GM21717 (cell line): ENCODE results near the gene SELENOM.
"Not testable (repeated sequence)": the region's sequence is repeated elsewhere in the genome, so short reads cannot be mapped to it uniquely, and the experiment has no call there.

Experiments
- ATAC-seq: cut with Tn5 transposase; IDR thresholded peaks from one replicate; pipeline ENCODE4 v1.9.1; 2021; ENCODE audit warnings: mild to moderate bottlenecking, moderate library complexity; ENCODE audit not compliant: unreplicated experiment

Gene SELENOM

DNA sequence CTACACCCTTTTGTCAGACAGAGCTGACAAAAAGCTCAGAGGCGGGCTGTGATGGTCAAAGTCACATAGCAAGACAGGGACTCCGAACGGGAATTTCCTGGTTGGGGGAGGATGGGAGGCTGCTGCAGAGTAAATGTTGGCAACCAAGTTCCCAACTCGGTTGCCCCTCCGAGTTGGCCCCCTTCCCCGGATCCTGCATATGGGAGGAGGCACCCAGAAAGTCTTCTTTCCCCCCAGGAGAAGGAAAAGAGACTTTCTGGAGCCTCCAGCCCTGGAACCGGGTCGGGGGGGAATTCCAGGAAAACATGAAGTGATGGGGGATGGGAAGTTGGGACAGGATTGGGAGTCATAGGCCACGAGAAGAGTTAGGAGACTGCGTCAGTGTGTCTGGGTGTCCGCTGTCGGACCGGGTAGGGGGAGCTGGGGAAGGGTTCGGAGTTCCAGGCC lies 614 bp downstream of the SELENOM start:
- ATAC-seq, result no peak

DNA sequence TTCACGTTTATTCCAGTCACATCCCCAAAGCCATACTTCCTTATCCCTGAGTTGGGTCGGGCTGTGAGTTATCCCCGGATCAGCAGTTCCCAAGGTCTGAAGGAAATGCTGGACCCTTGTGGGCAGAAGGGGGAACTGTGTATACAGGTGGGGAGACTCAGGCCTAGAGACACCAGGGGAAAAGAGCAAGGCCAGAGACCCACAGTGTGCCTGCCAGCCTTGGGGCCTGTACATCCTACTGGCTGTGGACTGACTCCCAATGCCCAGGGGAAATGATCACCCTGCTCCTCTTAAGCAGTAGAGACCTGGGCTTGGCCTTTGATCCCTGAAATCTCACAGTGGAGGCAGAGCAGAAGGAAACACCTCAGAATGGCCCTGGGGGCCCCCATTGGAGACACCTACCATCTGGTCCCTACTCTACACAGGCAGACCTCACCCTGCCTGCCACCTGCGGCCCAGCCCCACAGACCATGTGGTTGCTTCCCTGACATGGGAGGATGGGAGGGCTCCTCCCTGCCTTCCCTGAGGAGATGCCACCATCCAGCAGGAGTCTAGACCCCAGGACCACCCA lies 1.3 kb downstream of the SELENOM start:
- ATAC-seq, result no peak

DNA sequence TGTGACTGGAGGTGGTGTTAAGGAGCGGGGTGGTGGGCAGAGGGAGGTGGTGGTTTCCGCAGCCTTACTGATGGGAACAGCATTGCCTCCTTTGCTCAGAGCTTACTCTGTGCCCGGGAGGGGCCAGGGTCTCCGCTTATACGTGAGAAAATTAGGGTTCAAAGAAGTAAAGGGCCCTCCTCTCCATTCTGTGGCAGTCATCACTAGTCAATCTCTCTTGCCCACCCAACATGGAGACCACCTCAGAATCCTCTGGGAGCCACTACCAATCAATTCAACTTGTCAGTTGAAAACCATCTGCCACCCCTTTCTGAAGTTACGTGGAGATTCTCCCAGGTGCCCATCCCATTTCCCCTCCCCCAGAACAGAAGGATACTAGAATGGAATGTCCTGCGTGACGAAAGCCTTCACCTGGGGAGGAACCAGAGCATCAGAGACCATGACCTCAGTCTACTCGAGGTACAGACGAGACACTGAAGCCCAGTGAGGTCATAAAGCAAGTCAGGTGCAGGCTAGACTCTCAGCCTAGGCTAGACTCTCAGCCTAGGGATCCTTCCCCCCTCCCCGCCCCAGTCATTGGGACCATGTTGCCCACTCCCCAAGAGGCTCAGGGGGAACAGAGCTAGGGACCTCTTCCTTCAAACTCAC lies 2.0 kb downstream of the SELENOM start:
- ATAC-seq, result no peak

DNA sequence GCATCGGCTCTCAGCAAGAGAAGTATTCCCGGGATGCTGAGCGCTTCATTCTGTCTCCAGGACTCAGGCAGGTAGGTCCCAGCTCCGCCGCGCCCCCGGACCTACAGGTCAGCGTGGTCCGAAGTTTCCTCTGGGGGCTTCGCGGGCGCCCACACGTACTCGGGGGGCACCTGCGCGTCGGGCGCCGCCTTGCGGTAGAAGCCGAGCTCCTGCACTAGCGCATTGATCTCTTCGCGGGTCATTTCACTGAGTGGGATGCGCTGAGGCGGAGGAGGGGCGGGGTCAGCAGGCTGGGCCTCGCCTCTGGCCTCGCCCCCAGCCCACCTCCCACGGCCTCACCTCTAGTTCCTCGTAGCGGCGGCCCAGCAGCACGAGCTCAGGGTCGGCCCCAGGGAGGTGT lies 2.5 kb downstream of the SELENOM start:
- no peak for ATAC-seq

DNA sequence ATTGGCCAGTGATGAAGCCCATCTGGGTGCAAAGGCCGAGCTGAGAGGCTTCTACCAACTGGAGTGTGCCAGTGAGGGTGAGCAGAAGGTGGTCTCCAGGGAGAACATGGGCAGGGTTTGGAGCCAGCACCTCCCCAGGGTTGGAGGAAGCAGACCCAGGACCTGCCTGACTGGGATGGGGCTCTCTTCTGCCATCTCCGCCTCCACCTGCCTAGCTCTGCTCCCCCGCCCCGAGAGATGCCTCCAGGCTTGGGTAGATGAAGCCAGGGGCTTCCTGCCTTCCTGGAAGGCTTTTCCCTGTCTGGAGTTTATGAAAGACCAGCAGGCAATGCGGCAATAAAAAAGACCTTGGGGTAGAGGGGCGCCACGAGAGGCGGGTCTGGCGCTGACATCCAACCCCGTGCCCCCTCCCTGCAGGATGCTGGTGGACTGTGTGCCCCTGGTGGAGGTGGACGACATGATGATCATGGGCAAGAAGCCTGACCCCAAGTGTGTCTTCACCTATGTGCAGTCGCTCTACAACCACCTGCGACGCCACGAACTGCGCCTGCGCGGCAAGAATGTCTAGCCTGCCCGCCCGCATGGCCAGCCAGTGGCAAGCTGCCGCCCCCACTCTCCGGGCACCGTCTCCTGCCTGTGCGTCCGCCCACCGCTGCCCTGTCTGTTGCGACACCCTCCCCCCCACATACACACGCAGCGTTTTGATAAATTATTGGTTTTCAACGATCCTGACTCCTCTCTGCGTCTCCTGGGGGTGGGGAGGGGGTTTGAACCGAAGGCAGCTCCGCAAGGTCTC lies 3.3 kb downstream of the SELENOM start:
- ATAC-seq, result no peak

DNA sequence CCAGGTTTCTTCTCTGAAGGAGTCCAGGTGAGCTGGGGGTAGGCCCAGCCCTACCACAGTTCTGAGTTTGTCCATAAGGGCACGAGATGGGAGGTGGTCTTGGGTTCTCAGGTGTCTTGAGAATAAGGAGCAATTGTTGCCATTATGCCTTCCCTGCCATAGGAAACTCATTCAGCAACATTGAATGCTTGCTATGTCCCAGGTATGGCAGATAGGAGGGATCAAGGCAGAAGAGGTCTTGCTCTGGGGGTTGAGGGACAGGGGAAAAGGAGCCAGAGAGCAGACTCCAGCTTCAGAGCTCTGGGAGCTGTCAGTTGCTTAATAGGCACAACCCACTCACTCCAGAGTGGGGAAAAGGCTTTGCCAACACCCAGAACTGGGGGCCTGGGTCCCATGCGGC lies 4.3 kb downstream of the SELENOM start:
- ATAC-seq, result no peak

DNA sequence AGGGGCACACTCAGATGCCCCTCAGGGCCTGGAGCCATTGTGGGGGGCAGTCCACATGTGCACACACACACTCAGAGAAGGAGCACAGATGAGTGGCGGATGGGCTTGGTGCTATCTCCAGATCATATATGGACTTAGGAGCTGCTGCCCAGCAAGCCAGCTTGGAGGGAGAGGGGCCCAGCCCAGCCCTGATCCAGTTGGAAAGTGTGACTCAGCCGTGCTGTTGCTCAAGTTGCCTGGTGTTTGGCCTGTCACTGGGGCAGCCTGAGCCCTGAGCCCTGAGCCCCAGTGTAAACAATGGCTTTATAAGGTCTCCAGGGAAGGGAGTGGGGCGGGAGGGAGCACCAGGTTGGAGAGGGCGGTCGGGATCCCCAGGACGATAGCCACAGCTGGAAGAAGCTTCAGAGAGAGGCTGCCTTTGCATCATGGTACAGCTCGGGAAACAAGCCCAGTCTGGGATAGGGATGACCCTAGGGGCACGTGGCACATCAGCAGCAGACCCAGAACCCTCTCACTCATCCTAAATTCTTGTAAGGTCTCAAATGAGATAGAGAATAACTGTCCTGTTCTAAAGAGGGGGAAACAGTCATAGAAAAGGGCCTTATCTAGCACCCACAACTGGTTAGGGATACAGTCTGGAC lies 4.8 kb downstream of the SELENOM start:
- no peak for ATAC-seq

DNA sequence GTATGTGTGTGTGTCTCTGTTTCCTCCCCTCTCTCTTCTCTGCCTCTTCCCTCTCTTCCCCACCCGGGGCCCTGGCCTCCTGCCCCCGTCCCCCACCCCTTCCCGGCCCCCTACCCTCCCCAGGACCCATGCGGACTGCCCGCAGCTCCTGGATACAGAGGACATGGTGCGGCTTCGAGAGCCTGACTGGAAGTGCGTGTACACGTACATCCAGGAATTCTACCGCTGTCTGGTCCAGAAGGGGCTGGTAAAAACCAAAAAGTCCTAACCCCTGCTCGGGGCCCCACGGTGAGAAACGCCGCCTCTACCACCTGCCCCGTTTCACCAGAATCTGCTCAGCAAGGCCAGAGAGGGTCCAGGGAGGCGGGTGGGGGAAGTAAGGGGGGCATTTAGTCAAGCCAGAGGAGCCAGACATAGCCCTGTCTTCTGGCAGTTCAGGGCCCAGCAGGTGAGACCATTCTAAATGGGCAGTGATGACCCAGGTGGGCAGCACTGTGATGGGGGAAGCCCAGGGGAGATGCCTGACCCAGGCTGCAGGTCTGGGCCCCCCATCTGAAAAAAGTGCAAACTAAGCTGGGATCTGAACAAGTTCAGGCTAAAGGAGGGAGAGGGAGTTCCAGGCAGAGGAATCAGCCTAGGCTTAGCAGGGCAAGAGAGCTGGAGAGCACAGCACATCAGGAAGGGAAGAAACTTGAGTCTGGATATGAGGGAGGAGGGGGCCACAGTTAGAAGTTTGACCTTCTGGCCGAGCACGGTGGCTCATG lies 6.4 kb downstream of the SELENOM start:
- no peak for ATAC-seq

DNA sequence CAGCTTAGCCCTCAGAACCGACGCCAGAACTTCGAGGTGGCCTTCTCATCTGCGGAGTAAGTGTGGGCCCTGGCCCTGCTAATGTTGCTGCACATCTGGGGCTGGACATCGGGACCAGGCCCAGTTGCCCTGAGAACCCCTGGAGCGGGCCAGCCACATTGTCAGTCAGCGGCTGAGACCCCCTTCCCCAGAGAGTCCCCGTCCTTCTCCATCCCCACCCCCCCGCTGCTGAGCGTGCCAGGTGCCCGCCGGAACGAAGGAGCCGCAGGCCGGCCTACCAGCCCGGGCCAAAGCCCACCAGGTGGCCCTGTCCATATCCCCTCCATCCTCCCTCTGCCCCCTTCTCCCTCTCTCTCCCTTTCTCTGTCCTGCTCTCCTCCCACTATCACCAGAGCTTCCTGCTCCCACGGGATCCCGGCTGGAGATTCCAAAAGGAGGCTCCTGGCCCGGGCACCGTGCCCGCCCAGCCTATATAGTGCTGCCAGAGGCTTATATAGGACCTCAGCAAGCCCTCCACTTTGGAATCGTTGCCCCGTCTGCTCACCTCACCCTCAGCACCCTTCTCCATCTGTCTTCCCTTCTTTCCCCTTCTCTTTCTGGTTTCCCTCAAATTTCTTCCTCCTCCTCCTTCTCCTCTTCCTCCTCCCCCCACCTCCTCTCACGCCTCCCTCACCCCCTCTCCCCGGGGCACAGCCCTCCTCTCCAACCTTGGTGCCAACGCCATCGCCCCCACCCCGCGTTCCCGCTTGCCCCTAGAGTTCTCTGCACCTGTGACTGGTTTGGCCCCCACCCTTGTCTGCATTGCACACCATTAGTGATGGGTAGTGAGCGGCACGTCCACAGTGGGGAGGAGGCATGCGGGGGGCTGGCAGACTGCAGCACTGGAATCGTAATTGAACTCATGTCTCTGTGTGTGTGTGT lies 7.3 kb downstream of the SELENOM start:
- ATAC-seq, result no peak

DNA sequence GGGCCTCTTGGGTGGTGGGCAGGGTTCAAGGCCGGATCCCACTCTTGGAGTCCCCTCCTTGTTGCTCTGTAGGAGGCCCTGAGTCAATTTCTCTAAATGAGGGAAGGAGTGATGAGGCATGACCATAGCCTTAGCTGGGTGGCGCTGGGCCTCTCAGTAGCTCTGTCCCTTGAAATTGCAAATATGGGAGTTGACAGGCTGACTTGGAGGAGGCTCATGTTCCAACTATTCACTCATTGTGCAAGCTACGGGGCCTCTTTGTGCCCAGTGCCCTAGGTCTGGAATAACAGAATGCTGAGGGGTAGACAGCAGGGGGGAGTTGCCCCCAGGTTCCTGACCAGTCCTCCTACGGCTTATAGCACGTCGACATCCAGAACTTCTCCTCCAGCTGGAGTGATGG lies 8.0 kb downstream of the SELENOM start:
- no peak for ATAC-seq

DNA sequence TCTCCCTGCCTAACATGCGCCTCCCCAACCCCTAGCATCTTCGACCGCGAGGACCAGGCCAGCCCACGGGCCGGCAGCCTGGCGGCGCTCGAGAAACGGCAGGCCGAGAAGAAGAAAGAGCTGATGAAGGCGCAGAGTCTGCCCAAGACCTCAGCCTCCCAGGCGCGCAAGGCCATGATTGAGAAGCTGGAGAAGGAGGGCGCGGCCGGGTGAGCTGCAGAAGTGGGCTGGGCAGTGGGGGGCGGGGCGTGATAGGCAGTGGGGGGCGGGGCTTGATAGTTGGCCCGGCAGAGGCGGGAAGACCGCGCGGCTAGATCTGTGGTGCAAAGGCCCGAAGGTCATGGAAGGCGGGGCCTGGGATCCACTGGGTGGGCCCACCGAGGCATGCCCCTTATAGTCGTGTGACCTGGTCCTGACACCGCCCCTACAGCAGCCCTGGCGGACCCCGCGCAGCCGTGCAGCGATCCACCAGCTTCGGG lies 8.7 kb downstream of the SELENOM start:
- no peak for ATAC-seq

DNA sequence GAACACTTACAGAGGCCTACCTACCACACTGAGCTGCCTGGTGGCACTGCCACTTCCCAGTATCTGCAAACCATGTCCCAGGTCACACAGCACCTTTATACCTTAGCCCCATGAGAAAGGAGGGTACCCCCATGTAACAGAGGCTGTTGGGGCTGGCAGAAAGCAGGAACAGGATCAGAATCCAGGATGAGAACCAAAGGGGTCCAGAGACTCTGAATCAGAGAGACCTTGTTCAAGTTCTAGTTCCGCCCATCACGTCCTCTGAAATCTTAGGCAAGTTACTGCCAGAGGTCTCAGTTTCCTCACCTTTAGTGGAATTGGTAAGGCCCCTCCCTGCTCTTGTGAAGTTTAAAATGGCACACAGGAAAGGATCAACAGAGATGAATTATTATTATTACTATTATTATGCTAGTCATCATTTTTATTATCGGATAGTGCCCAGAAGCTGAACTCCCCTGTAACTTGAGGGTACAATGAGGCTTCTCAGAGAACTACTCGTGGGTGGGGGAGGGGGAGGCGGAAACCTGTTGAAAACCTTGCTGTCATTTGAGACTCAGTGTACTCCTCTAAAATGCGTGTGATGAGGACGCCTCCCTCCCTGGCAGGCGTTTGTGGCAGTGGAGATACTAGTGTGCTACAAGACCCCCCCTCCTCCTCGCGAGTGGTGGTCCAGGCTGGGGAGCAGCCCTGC lies 9.3 kb downstream of the SELENOM start:
- ATAC-seq, result no peak

DNA sequence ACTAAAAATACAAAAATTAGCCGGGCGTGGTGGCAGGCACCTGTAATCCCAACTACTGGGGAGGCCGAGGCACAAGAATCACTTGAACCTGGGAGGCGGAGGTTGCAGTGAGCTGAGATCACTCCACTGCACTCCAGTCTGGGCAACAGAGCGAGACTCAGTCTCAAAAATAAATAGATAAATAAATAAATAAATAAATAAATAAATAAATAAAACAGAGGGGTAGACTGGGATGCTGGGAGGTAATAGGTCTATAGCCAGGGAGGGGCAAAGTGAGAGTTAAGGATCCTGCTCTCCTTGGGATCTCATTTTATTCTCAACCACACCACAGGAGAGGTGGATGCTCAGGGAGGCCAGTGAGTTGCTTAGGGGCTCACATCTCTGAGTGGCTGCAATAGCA lies 9.8 kb downstream of the SELENOM start:
- ATAC-seq, result not testable (repeated sequence)

DNA sequence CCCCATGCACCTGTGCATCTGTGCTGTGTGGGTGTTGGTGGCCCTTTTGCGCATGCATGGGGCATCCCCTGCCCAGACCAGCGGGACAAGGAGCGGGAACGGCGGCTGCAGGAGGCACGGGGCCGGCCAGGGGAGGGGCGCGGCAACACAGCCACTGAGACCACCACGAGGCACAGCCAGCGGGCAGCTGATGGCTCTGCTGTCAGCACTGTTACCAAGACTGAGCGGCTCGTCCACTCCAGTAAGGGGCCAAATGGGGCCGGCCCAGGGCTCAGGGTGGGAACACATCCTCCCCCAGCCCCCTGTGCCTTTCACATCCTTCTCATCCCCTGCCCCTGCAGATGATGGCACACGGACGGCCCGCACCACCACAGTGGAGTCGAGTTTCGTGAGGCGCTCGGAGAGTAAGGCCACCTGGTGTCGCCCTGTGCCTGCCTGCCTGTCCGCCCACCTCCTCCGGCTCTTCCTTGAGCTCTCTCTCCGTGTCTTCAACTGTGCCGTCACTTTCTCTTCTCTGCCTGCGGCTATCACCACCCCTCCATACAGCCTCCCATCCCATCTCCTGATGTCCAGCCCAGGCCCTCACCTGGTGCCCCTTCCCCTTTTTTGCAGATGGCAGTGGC lies 10.6 kb downstream of the SELENOM start:
- no peak for ATAC-seq

DNA sequence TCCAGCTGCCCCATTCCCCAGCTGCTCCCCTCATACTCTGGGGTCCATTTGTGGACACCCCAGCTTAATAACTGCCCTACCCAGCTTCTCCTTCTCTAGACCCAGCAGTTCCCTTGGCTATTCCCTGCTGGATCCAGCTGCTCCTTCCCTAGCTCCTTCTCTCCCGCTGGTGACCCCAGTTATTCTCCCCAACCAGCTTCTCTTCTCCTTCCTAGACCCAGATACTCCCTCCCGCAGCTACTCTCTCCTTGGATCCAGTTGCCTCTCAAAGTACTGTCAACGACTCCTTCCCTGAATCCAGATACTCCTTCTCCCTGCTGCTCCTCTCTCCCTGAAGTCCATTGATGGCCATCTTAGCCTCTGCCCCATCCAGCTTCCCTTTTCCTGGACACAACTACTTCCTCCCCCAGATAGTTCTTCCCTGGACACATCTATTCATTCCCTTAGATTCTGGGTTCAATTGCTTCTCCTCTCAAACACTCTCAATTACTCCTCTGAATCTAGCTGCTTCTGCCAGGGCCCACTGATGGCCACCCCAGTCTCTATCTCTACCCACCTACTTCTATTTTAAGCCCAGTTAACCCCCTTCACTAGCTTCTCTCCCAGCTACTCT lies 11.6 kb downstream of the SELENOM start:
- ATAC-seq, result no peak

DNA sequence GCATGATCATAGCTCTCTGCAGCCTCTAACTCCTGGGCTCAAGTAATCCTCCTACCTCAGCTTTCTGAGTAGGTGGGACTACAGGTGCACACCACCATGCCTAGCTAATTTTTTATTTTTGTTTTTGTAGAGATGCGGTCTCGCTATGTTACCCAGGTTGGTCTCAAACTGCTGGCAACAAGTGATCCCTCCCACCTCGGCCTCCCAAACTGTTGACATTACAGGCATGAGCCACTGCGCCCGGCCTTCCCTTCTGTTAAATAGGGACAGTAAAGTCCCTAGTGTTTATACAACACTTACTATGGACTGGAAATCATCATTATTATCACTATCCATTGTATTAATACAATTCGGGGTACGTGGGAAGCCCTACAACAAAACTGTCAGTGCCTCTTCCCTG lies 12.6 kb downstream of the SELENOM start:
- no peak for ATAC-seq

DNA sequence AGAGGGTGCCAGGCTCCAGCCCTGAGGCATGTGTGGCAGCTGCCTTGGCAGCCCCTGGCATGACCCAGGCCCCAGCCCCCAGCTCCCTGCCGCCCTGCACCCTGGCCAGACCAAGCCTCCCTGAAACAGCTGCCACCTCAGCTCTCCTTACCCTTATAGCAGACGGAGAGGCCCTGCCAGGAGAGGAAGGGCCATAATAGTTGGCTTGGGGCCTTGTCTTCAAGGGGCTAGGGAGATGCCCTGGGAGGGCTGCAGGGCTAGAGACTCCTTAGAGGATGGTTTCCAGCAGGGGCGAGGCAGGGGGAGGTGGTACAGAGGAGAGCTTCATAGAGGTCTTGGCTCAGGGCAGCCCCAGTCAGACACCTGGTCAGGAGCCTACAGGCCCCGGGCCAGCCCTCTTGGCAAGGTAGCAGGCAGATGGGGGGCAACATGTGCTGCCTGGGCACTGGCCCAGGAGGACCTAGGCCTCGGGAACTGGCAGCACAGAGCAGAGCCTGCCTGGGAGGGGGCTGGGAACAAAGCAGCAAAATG lies 13.3 kb downstream of the SELENOM start:
- ATAC-seq, result no peak
